Colon (tissue), 2 donors: ENCODE results near the gene BEGAIN.

ENCODE experiments used
- FAIRE-seq: peaks from 2 replicates; lab custom pipeline; 2012; peaks lifted over from hg19 to GRCh38; lab: Jason Lieb, UNC
- donor health status: control.
- donor health status: control.

Gene BEGAIN

DNA sequence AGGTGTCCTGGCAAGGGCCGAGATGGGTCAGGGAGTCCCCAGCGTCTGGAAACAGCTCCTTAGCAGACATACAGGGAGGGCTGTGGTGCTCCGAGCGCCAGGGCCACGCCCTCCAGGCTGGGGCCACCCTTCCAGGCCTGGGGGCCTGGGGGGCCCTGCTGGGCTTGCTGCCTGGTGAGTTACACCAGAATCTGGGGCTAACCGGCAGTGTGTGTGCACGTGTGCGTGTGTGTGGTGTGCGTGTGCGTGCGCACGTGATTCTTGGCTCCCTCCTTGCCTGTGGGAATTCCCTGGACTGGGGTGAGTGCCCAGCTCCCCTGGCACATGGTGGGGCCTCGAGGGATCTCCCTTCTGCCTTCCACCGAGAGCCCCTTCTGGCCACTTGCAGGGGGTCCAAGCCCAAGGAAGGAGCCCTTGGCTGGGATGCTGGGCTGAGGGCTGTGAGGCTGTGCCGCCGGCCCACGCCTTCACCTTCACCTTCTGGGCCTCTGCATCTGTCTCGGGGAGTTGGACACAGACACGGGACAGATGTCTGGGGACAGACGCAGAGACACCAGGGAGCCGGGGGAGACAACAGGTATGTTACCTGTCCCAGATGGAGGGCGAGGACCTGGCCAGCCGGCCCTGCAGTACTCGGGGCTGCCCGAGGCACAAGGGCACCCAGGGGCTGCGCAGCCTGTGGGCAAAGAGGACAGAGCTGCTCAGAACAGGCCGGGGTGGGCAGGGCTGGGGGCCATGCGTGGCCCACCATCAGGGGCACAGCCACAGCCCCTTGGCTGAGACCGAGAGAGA lies 37.2 kb downstream of the BEGAIN start:
- no peak for FAIRE-seq

DNA sequence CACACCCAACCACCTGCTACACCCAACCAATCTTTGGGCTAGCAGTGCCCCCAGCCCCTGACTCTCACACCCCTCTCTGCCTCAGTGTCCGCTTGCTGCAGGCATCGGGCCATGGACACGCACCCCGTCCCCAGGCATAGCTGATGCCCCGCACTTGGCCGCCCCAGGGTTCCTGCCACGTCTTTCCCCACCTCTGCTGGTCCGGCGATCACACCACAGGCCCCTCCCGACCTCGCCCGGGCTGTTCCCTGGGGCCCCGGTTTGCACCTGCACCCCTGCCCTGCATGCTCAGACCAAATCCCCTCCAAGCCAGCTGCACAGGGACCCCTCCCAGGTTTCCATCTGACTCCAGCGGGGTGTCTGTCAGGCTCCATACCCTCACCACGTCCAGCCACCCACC lies 38.3 kb downstream of the BEGAIN start:
- FAIRE-seq: no peak

DNA sequence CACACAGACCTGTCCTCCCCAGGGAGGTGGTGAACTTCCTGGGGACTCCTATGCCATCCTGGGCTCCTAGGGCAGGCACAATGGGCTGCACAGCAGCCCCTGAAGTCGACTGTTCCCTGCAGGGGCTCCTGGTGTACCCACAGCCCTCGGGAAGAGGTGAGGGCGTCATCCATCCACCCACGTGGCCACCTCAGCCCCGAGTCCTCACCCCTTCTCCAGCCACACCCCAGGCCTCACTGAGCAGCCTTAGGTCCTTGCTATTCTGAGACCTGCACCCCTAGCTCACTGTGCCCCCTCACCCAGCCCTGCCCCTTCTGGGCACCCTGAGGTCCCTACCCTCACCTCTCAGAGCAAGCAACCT lies 38.9 kb downstream of the BEGAIN start:
- FAIRE-seq: no peak

DNA sequence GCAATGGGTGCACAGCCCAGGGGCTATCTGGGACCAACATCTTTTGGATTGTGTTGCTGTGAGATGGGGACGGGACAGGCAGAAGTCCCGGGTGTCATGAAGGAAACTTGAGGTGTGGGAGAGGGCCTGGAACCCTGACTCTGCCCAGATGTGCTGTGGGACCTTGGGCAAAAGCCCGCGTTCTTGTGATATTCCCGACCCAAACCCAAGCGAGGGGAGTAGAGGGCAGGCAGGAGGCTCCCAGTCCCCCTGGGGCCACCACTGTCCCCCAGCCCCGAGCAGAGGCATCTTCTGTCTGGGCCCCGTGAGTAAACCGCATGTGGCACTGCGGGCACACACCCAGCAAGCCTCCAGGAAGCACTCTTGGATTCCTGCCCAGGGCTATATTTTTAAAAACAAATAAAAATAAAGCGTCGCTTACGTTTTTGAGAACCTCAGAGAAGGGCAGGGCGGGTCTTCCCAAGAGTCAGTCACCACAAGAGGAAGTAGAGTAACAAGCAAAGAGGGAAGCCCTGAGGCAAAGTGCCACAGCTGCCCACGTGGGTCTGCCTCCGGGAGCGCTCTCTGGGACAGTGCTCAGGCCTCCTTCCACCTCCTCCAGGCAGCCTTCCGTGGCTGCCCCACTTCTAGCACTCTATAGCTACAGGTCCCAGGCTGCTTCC lies 39.5 kb downstream of the BEGAIN start:
- no peak for FAIRE-seq

DNA sequence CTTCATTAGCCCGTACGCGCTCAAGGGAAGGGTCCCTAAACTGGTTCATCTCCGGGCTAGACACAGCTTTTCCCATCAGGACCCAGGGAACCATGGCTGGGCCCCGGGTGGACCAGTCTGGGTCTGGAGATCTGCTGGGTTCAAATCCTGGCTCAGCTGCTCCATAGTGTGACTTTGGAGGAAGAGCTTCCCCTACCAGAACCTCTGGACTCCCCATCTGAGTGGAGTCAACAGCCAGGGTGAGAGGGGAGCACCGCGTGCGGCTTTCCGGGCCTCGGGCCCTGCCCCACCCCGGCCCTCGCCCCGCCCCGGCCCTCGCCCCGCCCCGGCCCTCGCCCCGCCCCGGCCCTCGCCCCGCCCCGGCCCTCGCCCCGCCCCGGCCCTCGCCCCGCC lies 41.2 kb downstream of the BEGAIN start:
- no peak for FAIRE-seq

DNA sequence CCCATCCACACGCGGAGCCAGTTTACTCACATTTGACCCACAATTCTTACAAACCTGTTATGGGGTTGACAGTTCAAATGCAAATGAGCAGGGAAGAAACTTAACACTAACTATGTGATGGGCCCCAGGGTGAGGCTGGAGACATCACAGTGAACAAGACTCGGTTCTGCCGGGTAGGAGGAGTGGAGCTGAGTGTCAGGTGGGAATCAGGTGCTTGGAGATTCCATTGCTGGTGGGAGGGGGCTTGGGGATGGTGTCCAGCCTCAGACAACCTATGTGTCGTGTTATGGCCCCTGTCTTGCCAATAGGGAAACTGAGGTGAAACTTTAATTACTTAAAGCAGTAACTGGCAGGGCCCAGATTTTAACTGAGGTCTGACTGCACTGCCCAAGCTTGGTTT lies 41.9 kb downstream of the BEGAIN start:
- no peak for FAIRE-seq

DNA sequence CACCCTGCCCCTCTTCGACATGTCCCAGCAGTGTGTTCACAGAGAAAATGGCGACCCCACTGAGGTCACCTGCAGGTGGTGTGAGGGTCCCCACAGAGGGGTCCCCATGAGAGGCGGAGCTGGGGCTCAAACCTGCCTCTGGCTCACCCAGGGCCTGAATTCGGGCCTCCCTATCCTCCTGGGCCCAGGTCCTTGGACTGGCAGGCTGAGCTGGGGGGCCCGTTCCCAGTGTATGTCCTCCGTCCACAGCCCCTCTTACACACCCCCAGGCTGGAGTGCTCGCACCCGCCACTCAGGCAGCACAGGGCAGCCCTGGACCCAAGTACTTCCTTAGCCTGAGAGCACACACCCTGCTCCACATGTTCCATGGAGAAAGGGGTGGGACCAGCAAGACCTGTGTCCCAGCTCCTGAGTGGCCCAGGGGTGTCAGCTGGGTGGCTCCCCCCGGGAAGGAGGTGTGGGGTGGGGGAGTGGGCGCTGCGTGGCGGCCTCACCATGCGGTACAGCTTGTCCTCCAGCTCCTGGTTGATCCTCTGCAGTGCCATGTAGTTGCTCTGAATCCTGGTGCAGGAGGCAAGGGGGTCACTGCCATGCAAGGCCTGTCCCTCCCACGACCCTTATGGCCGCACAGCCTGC lies 42.6 kb downstream of the BEGAIN start:
- no peak for FAIRE-seq

DNA sequence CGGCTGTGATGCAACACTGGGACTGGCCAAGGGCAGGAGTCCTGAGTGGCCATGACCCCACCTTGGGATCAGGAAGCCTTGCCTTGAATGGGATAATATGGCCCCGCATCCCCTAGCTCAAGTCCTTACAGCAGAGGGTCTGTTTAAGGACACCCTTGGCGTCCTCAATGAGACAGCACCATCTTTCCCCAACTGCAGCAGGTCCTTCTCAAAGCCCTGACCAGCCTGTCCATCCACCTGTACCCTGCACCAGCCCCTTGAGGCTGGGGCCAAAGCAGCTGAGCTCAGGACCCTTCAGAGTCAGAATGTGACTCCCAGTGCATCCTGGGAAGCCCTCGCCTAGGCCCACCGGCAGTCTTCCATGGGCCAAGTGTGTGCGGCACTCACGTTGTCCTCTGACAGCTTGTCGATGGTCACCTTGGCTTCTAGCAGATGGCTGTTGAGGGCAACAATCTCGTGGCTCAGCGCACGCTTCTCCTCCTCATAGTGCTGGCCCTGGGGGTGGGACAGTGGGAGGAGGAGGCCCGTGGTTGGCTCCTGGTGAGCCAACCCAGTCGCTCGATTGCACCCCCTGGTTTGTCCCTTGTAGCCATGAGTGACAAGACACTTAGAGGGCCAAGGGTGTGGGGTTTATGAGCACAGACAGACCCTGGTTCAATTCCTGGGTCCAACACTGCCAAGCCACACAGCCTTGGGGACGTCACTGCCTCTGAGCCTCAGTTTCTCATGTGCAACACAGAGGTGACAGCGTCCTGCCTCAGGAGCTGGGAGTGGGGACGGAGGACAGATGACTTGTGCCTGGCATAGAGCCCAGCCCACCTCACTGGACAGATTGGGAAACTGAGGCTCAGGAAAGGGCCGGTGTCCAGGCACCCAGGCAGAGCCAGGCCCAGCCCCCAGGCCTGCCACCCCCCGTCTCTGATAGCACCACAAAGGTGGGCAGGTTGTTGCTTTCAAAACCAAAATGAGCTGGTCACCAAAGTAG lies 43.5 kb downstream of the BEGAIN start:
- no peak for FAIRE-seq

DNA sequence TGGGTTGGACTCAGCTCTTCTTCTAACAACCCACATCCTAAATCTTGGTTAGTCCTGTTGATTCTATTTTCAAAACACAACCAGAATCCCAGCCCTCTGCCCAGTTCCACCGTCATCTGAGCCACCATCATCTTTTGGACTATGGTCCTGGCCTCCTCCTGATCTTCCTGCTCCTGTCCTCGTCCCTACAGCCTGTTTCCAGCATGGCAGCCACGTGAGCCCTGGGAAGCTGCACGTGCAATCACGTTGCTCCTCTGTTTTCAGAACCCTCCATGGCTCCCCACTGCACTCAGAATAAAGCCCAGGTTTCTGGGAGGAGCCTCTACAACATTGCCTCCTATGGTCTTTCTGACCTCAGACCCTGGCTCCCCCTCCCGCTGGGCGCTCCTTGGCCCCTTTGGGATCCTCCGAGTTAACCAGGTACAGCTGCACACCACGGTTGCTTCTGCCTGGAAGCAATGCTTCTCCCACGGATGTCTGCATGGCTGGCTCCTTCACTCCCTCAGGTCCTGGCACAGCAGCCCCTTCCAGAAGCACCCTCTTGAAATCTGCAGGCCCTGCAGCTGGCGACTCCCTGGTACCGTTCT lies 44.5 kb downstream of the BEGAIN start:
- no peak for FAIRE-seq

DNA sequence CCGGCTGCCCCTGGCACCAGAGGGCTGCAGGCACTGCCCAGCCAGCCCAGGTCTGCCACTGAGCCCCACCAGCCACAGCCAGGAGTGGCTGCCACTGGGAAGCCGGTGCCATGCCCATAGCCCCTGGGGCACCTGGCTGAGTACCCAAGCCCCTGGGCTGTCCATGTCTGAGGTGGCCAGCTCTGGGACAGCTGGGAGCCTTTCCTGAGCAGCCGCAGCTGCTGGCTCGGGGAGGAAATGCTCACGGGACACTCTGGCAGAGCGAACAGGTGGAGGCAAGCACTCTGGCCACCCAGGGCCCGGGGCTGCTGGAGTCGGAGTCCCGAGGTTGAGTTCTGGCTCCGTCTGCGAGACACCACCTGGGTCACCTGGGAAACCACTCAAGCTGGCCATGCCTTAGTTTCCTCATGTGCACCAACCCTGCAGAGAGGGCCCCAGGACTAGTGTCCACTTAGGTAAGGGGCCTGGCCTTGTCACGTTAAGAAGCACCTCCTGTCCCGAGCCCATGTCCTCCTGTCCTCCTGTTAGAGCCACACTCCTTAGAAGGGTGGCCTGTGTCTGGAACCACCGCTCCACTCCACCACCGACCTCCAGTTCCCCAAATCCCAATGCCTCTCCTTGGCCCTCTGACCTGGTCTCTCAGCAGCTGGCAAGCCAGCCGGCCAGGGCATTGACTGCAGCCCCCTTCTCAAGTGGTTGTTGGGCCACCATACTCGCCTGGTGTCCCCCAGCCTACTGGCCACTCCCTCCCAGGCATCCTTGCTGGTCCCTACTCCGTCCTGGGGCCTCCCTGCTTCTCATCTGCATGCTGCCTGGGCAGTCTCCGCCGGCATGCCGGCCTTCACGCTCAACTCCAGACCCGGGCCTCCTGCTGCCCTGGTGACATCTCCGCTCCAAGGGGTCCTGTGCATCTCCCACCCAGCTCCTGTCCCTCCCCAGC lies 45.3 kb downstream of the BEGAIN start:
- no peak for FAIRE-seq

DNA sequence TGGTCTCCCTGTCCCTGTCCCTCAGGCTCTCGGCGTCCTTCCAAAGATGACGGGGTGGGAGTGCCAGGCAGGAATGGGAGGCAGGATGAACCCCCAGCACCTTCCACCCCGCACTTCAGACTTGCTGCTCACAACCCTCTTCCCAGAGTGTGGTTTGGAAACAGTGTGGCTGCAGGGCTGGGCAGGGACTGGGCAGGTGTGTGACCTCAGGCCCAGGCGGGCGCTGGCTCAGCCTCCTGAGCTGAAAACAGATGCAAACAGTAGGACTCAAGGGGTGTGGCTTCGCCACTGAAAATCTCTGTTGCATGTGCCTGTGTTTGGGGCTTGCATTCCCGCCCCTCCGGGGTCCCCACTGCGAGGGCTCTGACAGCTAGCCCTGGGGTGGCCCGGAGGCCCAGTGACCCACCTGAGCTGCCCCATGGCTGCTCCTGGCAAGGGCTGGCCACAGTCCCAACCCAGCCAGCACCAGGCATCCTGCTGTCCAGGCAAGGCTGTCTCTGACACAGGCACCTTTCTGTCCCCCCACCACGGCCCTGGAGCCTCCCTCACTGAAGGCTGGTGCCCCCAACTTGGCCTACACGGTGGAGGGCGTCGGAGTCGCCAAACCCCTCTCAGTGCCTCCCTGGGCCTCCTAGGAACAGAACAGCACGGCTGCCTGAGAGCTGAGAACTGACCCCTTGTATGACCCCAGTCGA lies 46.1 kb downstream of the BEGAIN start:
- no peak for FAIRE-seq

DNA sequence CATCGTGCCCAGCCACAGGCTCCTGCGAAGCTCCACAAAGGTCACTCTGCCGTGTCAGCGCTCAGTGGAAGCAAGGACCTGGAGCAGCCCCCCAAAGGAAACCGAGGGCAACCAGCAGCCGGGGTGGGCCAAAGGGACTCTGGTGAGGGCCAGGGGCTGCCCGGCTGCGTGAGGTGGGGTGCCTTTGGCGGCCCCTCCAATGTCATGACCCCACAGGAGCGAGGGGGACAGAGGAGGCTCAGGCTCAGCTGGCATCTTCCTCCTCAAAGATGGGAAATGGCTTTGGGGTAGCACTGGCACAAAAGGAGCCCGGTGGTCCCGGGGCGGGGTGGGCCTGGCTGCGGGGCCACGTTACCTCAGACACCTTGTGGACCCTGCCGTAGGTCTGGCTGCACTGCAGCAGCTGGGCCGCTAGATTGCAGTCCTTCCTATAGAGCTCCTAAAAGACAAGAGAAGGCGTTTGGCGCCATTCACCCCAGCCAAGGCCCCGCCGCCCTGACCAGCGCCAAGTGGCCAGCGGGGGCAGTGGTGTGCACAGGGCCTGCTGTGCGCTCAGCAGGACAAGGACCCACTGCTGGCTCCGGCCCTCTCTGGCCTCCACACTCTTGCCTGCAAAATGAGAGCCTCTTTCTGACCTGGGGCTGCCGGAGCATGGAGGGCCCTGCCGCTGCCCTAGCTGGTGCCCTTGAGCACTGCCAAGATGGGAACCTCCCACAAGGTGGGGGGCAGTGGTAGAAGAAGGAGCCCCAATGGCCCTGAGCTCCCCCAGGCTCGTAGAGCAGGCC lies 46.9 kb downstream of the BEGAIN start:
- FAIRE-seq: no peak

DNA sequence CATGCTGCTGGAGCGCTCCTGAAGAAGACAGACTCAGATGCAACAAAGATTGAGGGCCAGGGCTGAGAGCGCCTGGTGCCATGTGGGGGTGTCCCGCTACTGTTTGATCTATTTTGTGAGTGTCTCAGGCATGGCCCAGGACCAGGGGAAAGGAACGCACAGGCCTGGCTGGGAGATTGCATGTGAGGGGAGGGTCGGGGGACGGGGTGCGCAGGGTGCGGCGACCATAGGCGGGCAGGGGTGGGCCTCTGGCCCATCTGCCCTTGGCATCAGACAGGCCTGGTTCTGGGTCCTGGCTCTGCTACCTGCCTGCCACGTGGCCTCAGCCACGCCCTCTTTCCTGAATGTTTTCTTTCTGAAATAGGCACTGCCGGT lies 47.5 kb downstream of the BEGAIN start:
- no peak for FAIRE-seq

DNA sequence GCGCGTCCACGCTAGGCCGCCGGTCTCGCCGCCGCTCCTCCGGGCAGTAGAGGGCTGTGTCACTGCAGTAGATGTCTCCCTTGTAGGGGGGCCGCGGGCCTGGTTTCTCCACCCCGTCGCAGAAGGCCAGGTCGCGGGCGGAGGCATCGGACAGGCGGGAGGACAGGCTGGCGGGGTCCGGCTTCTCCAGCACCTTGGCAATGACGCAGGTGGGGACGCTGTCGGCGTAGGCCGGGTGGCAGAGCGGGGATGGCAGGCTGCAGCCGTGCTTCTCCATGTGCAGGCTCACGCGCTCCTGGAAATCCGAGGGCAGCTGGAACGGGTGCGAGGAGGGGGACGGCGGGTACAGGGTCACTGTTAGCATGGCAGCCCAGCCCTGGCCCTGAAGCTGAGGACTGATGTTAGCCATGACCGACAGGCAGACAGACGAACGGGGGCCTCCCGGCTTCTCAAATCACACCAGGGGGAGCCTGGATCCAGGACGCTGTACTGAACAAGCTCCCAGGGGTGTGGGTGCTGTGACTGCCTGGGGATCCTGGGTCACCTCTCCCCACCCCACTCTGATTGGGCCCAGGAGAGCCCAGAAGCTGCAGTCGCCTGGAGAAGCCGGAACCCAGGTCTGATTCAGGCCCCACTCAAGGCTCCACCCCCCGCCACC lies 48.1 kb downstream of the BEGAIN start:
- no peak for FAIRE-seq

DNA sequence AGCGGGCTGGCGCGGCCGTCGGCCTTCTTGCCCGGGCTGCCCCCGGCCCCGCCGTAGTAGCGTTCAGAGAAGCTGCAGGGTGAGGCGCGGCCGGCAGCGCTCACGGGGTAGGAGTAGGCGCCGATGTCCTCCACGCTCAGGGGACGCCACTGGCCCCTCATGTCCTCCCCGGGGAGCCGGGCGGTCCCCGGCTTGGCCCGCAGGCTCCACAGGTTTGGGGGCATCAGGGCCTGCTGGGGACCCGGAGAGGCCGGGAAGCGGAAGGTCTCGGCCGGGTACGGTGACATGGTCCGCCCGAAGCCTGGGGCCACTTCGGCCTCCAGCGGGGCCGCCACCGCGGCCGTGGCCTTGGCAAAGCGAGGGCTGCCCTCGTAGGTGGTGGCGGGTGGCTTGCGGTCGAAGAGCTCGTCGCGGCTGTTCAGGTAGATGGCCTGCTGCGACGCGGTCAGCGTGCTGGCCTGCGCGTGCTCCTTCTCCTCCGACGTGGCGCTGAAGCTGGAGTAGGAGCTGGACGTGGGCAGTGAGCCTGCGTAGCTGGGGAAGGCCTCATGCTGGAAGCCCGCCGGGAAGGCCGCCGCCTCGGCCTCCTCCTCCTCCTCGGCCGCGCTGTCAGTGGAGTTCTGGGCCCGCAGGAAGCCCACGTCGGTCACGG lies 48.7 kb downstream of the BEGAIN start:
- no peak for FAIRE-seq

DNA sequence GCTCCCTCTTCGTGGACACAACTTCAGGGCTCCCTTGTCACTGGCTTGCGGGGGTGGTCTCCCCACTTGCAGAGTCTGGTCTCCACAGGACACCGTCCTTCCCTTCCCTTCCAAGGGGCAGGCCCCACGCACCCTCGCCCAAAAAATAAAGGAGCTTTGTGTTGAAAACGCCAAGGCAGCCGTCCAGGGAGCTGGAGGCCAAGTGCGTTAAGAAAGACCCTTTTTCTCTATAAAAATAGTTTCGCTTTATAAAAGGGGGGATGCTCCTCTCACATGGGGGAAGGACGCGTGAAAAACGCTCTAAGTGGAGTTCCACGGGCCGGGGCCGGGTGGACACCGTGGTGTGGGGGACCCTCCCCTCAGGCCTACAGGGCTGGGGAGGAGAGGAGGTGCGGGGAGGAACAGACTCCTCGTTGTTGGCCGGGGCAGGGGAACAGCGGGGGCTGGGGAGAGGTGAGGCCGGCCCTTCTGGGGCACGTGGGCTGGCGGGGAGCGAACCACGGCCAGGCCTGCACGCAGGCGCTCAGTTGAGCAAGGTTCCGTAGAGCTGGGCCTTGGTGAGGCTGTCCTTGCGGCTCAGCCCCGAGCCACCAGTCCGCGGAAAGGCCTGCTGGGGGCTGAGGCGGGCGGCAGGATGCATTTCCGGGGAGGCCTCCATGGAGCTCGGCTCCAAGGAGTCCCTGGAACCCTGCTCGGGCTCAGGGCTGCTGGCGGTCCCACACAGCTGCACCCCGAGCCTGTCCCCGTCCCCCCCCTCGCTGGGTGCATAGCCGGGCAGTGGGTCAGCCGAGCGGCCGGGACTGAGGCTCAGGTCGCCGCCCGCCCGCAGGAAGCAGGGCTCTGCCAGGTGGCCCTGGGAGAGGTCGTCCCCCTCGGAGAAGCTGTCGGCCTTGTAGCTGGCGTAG lies 49.5 kb downstream of the BEGAIN start:
- FAIRE-seq: no peak
